Testis (tissue), 2 donors: ENCODE data around the gene SLC22A23.

Experiments
- CTCF ChIP-seq, 3 experiments: fragments of 450-650 bp in 2 of 3; fragments of 200-600 bp in 1 of 3; sonication (generic) in 1 of 3; IDR thresholded peaks; one replicate each; pipeline ENCODE4 v1.5.1; 2016 to 2019; ENCODE audit warnings: antibody characterized with exemption in 3 of 3, mild to moderate bottlenecking in 2 of 3, moderate library complexity in 1 of 3
- POLR2A ChIP-seq: fragments of 450-650 bp; IDR thresholded peaks from one replicate; pipeline ENCODE4 v1.6.1; 2017; ENCODE audit warnings: antibody characterized with exemption, mild to moderate bottlenecking, moderate library complexity

DNA sequence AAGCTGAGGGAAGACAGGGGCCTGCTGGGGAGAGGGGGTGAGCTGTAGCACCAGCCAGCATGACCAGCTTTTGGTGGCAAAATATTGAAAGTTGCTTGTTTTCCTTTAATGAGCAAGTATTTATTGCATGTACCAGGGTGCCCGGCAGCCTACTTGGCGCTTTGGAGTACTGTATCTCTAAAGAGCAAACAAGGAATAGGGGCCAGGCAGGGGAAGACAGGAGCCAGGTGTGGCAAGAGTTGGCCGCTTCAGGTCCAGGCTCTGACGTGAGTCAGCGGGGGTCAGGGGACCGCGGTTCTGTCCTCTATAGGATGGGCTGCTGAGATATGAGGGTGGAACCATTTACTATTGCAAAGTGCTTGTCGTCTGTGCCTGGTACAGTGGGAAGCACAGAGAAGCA is 135.0 kb downstream of the SLC22A23 start:
- TF ChIP-seq CTCF (IDR thresholded peaks at IDR 0.05) (no peak), POLR2A (no peak)
